Ammon's horn (tissue), 1 donor: ENCODE results near the gene COG3.

Experiments used
- DNase-seq: peaks from one replicate; pipeline ENCODE4 v3.0.0-alpha.2; 2016; ENCODE audit warnings: low spot score

The COG3 gene

GRCh38 chr13:45446181-45446580 lies 18.6 kb upstream of the COG3 start:
- DNase-seq: no peak

GRCh38 chr13:45447050-45447661 lies 17.6 kb upstream of the COG3 start:
- DNase-seq: no peak

- no peak for DNase-seq
Measured at GRCh38 chr13:45448965-45449559, 15.7 kb upstream of the COG3 start.

- no peak for DNase-seq
Measured at GRCh38 chr13:45451282-45451681, 13.5 kb upstream of the COG3 start.

- DNase-seq: no peak
Measured at GRCh38 chr13:45454204-45454603, 10.5 kb upstream of the COG3 start.

- DNase-seq: no peak
Measured at GRCh38 chr13:45456196-45456972, 8.4 kb upstream of the COG3 start.

- DNase-seq: no peak
Measured at GRCh38 chr13:45464141-45464686, 525 bp upstream of the COG3 start.

- no peak for DNase-seq
Measured at GRCh38 chr13:45466359-45466758, 1.6 kb downstream of the COG3 start.

- DNase-seq: no peak
Measured at GRCh38 chr13:45468635-45469034, 3.9 kb downstream of the COG3 start.

GRCh38 chr13:45472171-45472705 lies 7.5 kb downstream of the COG3 start:
- no peak for DNase-seq

- DNase-seq: no peak
Measured at GRCh38 chr13:45473627-45474026, 8.9 kb downstream of the COG3 start.

- no peak for DNase-seq
Measured at GRCh38 chr13:45474584-45475454, 10.1 kb downstream of the COG3 start.

- DNase-seq: no peak
Measured at GRCh38 chr13:45479661-45480060, 14.9 kb downstream of the COG3 start.

GRCh38 chr13:45481688-45482087 lies 16.9 kb downstream of the COG3 start:
- no peak for DNase-seq

- DNase-seq: no peak
Measured at GRCh38 chr13:45482571-45483173, 17.9 kb downstream of the COG3 start.

- no peak for DNase-seq
Measured at GRCh38 chr13:45487604-45488003, 22.9 kb downstream of the COG3 start.

- DNase-seq: no peak
Measured at GRCh38 chr13:45490068-45490467, 25.3 kb downstream of the COG3 start.

GRCh38 chr13:45492538-45492937 lies 27.8 kb downstream of the COG3 start:
- DNase-seq: no peak

- DNase-seq: no peak
Measured at GRCh38 chr13:45496942-45497341, 32.2 kb downstream of the COG3 start.

GRCh38 chr13:45500492-45501174 lies 35.9 kb downstream of the COG3 start:
- no peak for DNase-seq

GRCh38 chr13:45501175-45501526 lies 36.4 kb downstream of the COG3 start:
- no peak for DNase-seq
